ENCODE results near the gene IGFL1.

GRCh38 chr19:46226438-46226973 is 3.0 kb upstream of the IGFL1 start:
- TF ChIP-seq POLR2A (IDR thresholded peaks at IDR 0.05; ENCODE audit: borderline replicate concordance, extremely low read depth, insufficient read depth, insufficient read length) = no peak
- TF ChIP-seq, protein P1, sequence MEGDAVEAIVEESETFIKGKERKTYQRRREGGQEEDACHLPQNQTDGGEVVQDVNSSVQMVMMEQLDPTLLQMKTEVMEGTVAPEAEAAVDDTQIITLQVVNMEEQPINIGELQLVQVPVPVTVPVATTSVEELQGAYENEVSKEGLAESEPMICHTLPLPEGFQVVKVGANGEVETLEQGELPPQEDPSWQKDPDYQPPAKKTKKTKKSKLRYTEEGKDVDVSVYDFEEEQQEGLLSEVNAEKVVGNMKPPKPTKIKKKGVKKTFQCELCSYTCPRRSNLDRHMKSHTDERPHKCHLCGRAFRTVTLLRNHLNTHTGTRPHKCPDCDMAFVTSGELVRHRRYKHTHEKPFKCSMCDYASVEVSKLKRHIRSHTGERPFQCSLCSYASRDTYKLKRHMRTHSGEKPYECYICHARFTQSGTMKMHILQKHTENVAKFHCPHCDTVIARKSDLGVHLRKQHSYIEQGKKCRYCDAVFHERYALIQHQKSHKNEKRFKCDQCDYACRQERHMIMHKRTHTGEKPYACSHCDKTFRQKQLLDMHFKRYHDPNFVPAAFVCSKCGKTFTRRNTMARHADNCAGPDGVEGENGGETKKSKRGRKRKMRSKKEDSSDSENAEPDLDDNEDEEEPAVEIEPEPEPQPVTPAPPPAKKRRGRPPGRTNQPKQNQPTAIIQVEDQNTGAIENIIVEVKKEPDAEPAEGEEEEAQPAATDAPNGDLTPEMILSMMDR (IDR thresholded peaks at IDR 0.05 in 2 of 3, conservative IDR thresholded peaks at IDR 0.05 in 1 of 3; ENCODE audit: borderline replicate concordance in 1 of 3, insufficient read depth in 1 of 3, low read depth in 2 of 3, low read length in 2 of 3) = no peak
- no peak for TF ChIP-seq RAD21 (IDR thresholded peaks at IDR 0.05; ENCODE audit: low read depth)
- TF ChIP-seq SP1 (IDR thresholded peaks at IDR 0.05; ENCODE audit: low read depth) = no peak
- no peak for TF ChIP-seq EGR1 (IDR thresholded peaks at IDR 0.05; ENCODE audit: low read depth)
- TF ChIP-seq EZH2 (IDR thresholded peaks at IDR 0.05) = no peak
- TF ChIP-seq ZNF274 (IDR thresholded peaks at IDR 0.05; ENCODE audit: low read depth, low read length) = no peak
- TF ChIP-seq CBX3 (IDR thresholded peaks at IDR 0.05; ENCODE audit: low read depth) = no peak
- no peak for TF ChIP-seq CEBPB (IDR thresholded peaks at IDR 0.05; ENCODE audit: low read depth)
- no peak for TF ChIP-seq REST (IDR thresholded peaks at IDR 0.05; ENCODE audit: low read depth)
- TF ChIP-seq ATF3 (IDR thresholded peaks at IDR 0.05) = no peak
- TF ChIP-seq EZH2phosphoT487 (IDR thresholded peaks at IDR 0.05; ENCODE audit: borderline replicate concordance) = no peak
- no peak for TF ChIP-seq SIN3A (IDR thresholded peaks at IDR 0.05; ENCODE audit: low read depth)
